Astrocyte (in vitro differentiated cells and primary cell): Measurements from ENCODE around the gene ECE1. TPM values are rescaled to one million over a fixed set of nuclear protein-coding genes. Genes with fewer than 3 reads are reported as not detected.
A peak's percentile ranks its signal among the peaks of the same experiment; 100 is the strongest.

Experiments
- DNase-seq: peaks from one replicate; pipeline ENCODE4 v3.0.0-alpha.2; 2010; ENCODE audit warnings: low read depth
- FAIRE-seq: peaks from 2 replicates; lab custom pipeline; 2011; peaks lifted over from hg19 to GRCh38; lab: Jason Lieb, UNC
- H2AFZ ChIP-seq: 2 replicates; pipeline ENCODE4 v1.6.0; 2012; ENCODE audit warnings: low read depth, low read length, inconsistent platforms
- H3K27ac ChIP-seq: 2 replicates; pipeline ENCODE4 v1.5.1; 2011; ENCODE audit warnings: low read depth, low read length, inconsistent platforms
- H3K27me3 ChIP-seq: 2 replicates; pipeline ENCODE4 v1.6.0; 2011; ENCODE audit warnings: low read length, inconsistent platforms; ENCODE audit not compliant: insufficient read depth
- H3K36me3 ChIP-seq: 2 replicates; pipeline ENCODE4 v1.5.1; 2011; ENCODE audit warnings: low read length, inconsistent platforms; ENCODE audit not compliant: insufficient read depth
- H3K4me1 ChIP-seq: 2 replicates; pipeline ENCODE4 v1.5.1; 2011; ENCODE audit warnings: low read length, inconsistent platforms; ENCODE audit not compliant: insufficient read depth
- H3K4me2 ChIP-seq: 2 replicates; pipeline ENCODE4 v1.6.0; 2012; ENCODE audit warnings: low read length, inconsistent platforms
- H3K4me3 ChIP-seq: 2 replicates; pipeline ENCODE4 v1.5.1; 2011; ENCODE audit warnings: low read depth, mild to moderate bottlenecking, low read length, inconsistent platforms; ENCODE audit not compliant: insufficient read depth
- H3K79me2 ChIP-seq: 2 replicates; pipeline ENCODE4 v1.6.0; 2012; ENCODE audit warnings: mild to moderate bottlenecking, low read length, inconsistent platforms; ENCODE audit not compliant: insufficient read depth
- H3K9ac ChIP-seq: 2 replicates; pipeline ENCODE4 v1.6.0; 2012; ENCODE audit warnings: mild to moderate bottlenecking, low read length, inconsistent platforms
- H3K9me3 ChIP-seq: 2 replicates; pipeline ENCODE4 v1.5.1; 2012; ENCODE audit warnings: low read depth, mild to moderate bottlenecking, low read length, inconsistent platforms; ENCODE audit not compliant: insufficient read depth
- H4K20me1 ChIP-seq: 2 replicates; pipeline ENCODE4 v1.6.0; 2012; ENCODE audit warnings: low read length, inconsistent platforms; ENCODE audit not compliant: insufficient read depth
- H3K27ac Mint-ChIP-seq: one replicate; pipeline ENCODE4 v1.8.0; 2021; ENCODE audit warnings: mild to moderate bottlenecking, mixed read lengths; ENCODE audit not compliant: unreplicated experiment
- H3K27me3 Mint-ChIP-seq: one replicate; pipeline ENCODE4 v1.8.0; 2021; ENCODE audit warnings: low read depth, mixed read lengths; ENCODE audit not compliant: unreplicated experiment
- H3K36me3 Mint-ChIP-seq: one replicate; pipeline ENCODE4 v1.8.0; 2021; ENCODE audit warnings: low read depth, mixed read lengths; ENCODE audit not compliant: unreplicated experiment
- H3K4me1 Mint-ChIP-seq: one replicate; pipeline ENCODE4 v1.8.0; 2021; ENCODE audit warnings: low read depth, mixed read lengths; ENCODE audit not compliant: unreplicated experiment
- H3K4me3 Mint-ChIP-seq: one replicate; pipeline ENCODE4 v1.8.0; 2021; ENCODE audit warnings: mild to moderate bottlenecking, moderate library complexity, mixed read lengths; ENCODE audit not compliant: unreplicated experiment
- H3K9me3 Mint-ChIP-seq: one replicate; pipeline ENCODE4 v1.8.0; 2021; ENCODE audit warnings: mild to moderate bottlenecking, mixed read lengths; ENCODE audit not compliant: unreplicated experiment
- CTCF ChIP-seq: IDR thresholded peaks from 2 replicates; pipeline ENCODE4 v1.5.1; 2011; ENCODE audit warnings: low read depth, mild to moderate bottlenecking, inconsistent platforms, low read length, moderate library complexity; ENCODE audit not compliant: insufficient read depth
- EZH2 ChIP-seq: IDR thresholded peaks from 2 replicates; pipeline ENCODE4 v1.6.1; 2012; ENCODE audit warnings: mild to moderate bottlenecking, low read length, inconsistent platforms; ENCODE audit not compliant: insufficient read depth
- total RNA-seq: library from RNA; stranded (reverse); gene quantifications from 2 replicates; pipeline ENCODE4 v1.2.1, GENCODE V29; 2021

Gene ECE1
- total RNA-seq, 1 donor from 2014 or later = 172 TPM

- no peaks in the 10 kb centered on the region for H3K36me3 ChIP-seq
- Mint-ChIP-seq H3K4me3 (no peak overlapping the region), H3K9me3 (no peaks in the 10 kb centered on the region), H3K27me3 (no peaks in the 10 kb centered on the region), H3K27ac (peak overlapping the region; percentile 94), H3K4me1 (peaks cover 74% of the 10 kb centered on the region), H3K36me3 (peaks cover 12% of the 10 kb centered on the region)
- no peak for DNase-seq
- no peak overlapping the region for H2AFZ ChIP-seq
- TF ChIP-seq EZH2 (no peak), CTCF (no peak)
- H3K27me3 ChIP-seq = no peaks in the 10 kb centered on the region
- no peak overlapping the region for H3K27ac ChIP-seq
- no peak overlapping the region for H3K4me2 ChIP-seq
- peaks cover 59% of the 10 kb centered on the region for H3K4me1 ChIP-seq
- H3K79me2 ChIP-seq = peaks cover 59% of the 10 kb centered on the region
- H4K20me1 ChIP-seq = no peaks in the 10 kb centered on the region
- no peak overlapping the region for H3K4me3 ChIP-seq
- H3K9me3 ChIP-seq = no peaks in the 10 kb centered on the region
- no peak for FAIRE-seq
- H3K9ac ChIP-seq = no peak overlapping the region
Observed at GRCh38 chr1:21326861-21327344, 36.6 kb upstream of the ECE1 start.

GRCh38 chr1:21325731-21326387 is 35.6 kb upstream of the ECE1 start:
- H4K20me1 ChIP-seq = no peaks in the 10 kb centered on the region
- H3K9me3 ChIP-seq = no peaks in the 10 kb centered on the region
- H3K4me3 Mint-ChIP-seq = no peak overlapping the region
- no peaks in the 10 kb centered on the region for H3K9me3 Mint-ChIP-seq
- DNase-seq (no peak), FAIRE-seq (no peak)
- no peak for TF ChIP-seq CTCF
- TF ChIP-seq EZH2 = no peak
- H3K4me2 ChIP-seq = peak overlapping the region; percentile 78
- H3K79me2 ChIP-seq = peaks cover 61% of the 10 kb centered on the region
- H3K4me1 Mint-ChIP-seq = peaks cover 73% of the 10 kb centered on the region
- H3K36me3 Mint-ChIP-seq = peaks cover 12% of the 10 kb centered on the region
- H3K27ac ChIP-seq = peak overlapping the region; percentile 95
- no peak overlapping the region for H3K4me3 ChIP-seq
- peak overlapping the region; percentile 94 for H3K27ac Mint-ChIP-seq
- no peaks in the 10 kb centered on the region for H3K27me3 Mint-ChIP-seq
- H3K9ac ChIP-seq = peak overlapping the region; percentile 65
- peaks cover 66% of the 10 kb centered on the region for H3K4me1 ChIP-seq
- no peaks in the 10 kb centered on the region for H3K36me3 ChIP-seq
- H3K27me3 ChIP-seq = no peaks in the 10 kb centered on the region
- no peak overlapping the region for H2AFZ ChIP-seq

- no peaks in the 10 kb centered on the region for H3K27me3 ChIP-seq
- no peak for DNase-seq
- H3K79me2 ChIP-seq = peaks cover 60% of the 10 kb centered on the region
- H3K9ac ChIP-seq = peak overlapping the region; percentile 65
- no peaks in the 10 kb centered on the region for H4K20me1 ChIP-seq
- H3K36me3 ChIP-seq = no peaks in the 10 kb centered on the region
- no peak overlapping the region for H3K4me3 Mint-ChIP-seq
- no peaks in the 10 kb centered on the region for H3K9me3 Mint-ChIP-seq
- peaks cover 72% of the 10 kb centered on the region for H3K4me1 ChIP-seq
- H3K4me3 ChIP-seq = peak overlapping the region; percentile 24
- FAIRE-seq = no peak
- peak overlapping the region; percentile 95 for H3K27ac ChIP-seq
- no peak for TF ChIP-seq CTCF
- TF ChIP-seq EZH2 = no peak
- no peaks in the 10 kb centered on the region for H3K9me3 ChIP-seq
- peak overlapping the region; percentile 94 for H3K27ac Mint-ChIP-seq
- H3K27me3 Mint-ChIP-seq = no peaks in the 10 kb centered on the region
- H2AFZ ChIP-seq = no peak overlapping the region
- peaks cover 74% of the 10 kb centered on the region for H3K4me1 Mint-ChIP-seq
- H3K4me2 ChIP-seq = peak overlapping the region; percentile 78
- peaks cover 8% of the 10 kb centered on the region for H3K36me3 Mint-ChIP-seq
Observed at GRCh38 chr1:21325231-21325718, 35.0 kb upstream of the ECE1 start.
